ENCODE measurements around the gene APOB.

GRCh38 chr2:20957788-20958525 lies 85.9 kb downstream of the APOB start:
- TF ChIP-seq, protein P1, sequence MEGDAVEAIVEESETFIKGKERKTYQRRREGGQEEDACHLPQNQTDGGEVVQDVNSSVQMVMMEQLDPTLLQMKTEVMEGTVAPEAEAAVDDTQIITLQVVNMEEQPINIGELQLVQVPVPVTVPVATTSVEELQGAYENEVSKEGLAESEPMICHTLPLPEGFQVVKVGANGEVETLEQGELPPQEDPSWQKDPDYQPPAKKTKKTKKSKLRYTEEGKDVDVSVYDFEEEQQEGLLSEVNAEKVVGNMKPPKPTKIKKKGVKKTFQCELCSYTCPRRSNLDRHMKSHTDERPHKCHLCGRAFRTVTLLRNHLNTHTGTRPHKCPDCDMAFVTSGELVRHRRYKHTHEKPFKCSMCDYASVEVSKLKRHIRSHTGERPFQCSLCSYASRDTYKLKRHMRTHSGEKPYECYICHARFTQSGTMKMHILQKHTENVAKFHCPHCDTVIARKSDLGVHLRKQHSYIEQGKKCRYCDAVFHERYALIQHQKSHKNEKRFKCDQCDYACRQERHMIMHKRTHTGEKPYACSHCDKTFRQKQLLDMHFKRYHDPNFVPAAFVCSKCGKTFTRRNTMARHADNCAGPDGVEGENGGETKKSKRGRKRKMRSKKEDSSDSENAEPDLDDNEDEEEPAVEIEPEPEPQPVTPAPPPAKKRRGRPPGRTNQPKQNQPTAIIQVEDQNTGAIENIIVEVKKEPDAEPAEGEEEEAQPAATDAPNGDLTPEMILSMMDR (IDR thresholded peaks at IDR 0.05) = no peak
- TF ChIP-seq POLR2A (IDR thresholded peaks at IDR 0.05) = no peak
